Stimulated activated CD4-positive, alpha-beta T cell treated with anti-CD3 and anti-CD28 coated beads, Interleukin-2, amount 100 ng/mL, for 4 hours (primary cell): Measurements from ENCODE around the gene SHISAL2A.
"Not testable (repeated sequence)": the region's sequence is repeated elsewhere in the genome, so short reads cannot be mapped to it uniquely, and the experiment has no call there.

Experiments
- DNase-seq: peaks from one replicate; pipeline ENCODE4 v3.0.0-alpha.2; 2020; ENCODE audit warnings: low read depth

The SHISAL2A gene

GRCh38 chr1:52684545-52684944 lies 51.6 kb downstream of the SHISAL2A start:
- DNase-seq = no peak

GRCh38 chr1:52686261-52686751 lies 53.3 kb downstream of the SHISAL2A start:
- peak; percentile 61 for DNase-seq

- DNase-seq = no peak
These were observed 53.9 kb downstream of the SHISAL2A start for GRCh38 chr1:52686830-52687229.

- no peak for DNase-seq
These were observed 58.9 kb downstream of the SHISAL2A start for GRCh38 chr1:52691821-52692220.

- no peak for DNase-seq
These were observed 59.7 kb downstream of the SHISAL2A start for GRCh38 chr1:52692697-52693096.

GRCh38 chr1:52693351-52693750 lies 60.4 kb downstream of the SHISAL2A start:
- not testable (repeated sequence) for DNase-seq

GRCh38 chr1:52693843-52694242 lies 60.9 kb downstream of the SHISAL2A start:
- DNase-seq = no peak

GRCh38 chr1:52695627-52696026 lies 62.7 kb downstream of the SHISAL2A start:
- DNase-seq = no peak

- DNase-seq = peak; percentile 27
These were observed 65.1 kb downstream of the SHISAL2A start, which contains the start of gene COA7 for GRCh38 chr1:52697795-52698674. Gene COA7 (minus strand): TSS chr1:52698347. CDS start chr1:52698326, 21 bp downstream.

GRCh38 chr1:52702886-52703787 lies 70.2 kb downstream of the SHISAL2A start:
- DNase-seq = peak; percentile 72

GRCh38 chr1:52706136-52706670 lies 73.2 kb downstream of the SHISAL2A start:
- DNase-seq = no peak
